ENCODE results near the gene MSS51. TPM values are rescaled to one million over a fixed set of nuclear protein-coding genes. Genes with fewer than 3 reads are reported as not detected.

MSS51 gene
- total RNA-seq (2014; rRNA removed; shearing (Covaris generic)): 0.10 TPM in 1 of 2 replicates, not detected in the other

GRCh38 chr10:73433538-73433867 lies at the start of gene MSS51:
TSS of gene MSS51 (minus strand) at chr10:73433561. CDS start at chr10:73428284, 5,277 bp downstream.
- DNase-seq (ENCODE audit: low read depth): no peak

GRCh38 chr10:73480158-73480557 lies 46.8 kb upstream of the MSS51 start:
- peak; percentile 75 for DNase-seq (ENCODE audit: low read depth)

- DNase-seq (ENCODE audit: low read depth): no peak
Measured at GRCh38 chr10:73478636-73479035, 45.3 kb upstream of the MSS51 start.

- no peak for DNase-seq (ENCODE audit: low read depth)
Measured at GRCh38 chr10:73471226-73471625, 37.9 kb upstream of the MSS51 start.

- no peak for DNase-seq (ENCODE audit: low read depth)
Measured at GRCh38 chr10:73469579-73469978, 36.2 kb upstream of the MSS51 start.

- DNase-seq (ENCODE audit: low read depth): no peak
Measured at GRCh38 chr10:73467206-73467605, 33.8 kb upstream of the MSS51 start.

- no peak for DNase-seq (ENCODE audit: low read depth)
Measured at GRCh38 chr10:73465978-73466726, 32.8 kb upstream of the MSS51 start.

- DNase-seq (ENCODE audit: low read depth): no peak
Measured at GRCh38 chr10:73460897-73461296, 27.5 kb upstream of the MSS51 start.

- DNase-seq (ENCODE audit: low read depth): no peak
Measured at GRCh38 chr10:73459683-73460314, 26.4 kb upstream of the MSS51 start.

- no peak for DNase-seq (ENCODE audit: low read depth)
Measured at GRCh38 chr10:73456187-73456890, 23.0 kb upstream of the MSS51 start.

GRCh38 chr10:73449113-73449512 lies 15.8 kb upstream of the MSS51 start:
- DNase-seq (ENCODE audit: low read depth): no peak

GRCh38 chr10:73448384-73448783 lies 15.0 kb upstream of the MSS51 start:
- DNase-seq (ENCODE audit: low read depth): no peak

GRCh38 chr10:73446926-73447325 lies 13.6 kb upstream of the MSS51 start:
- no peak for DNase-seq (ENCODE audit: low read depth)

- no peak for DNase-seq (ENCODE audit: low read depth)
Measured at GRCh38 chr10:73444457-73444856, 11.1 kb upstream of the MSS51 start.

- peak; percentile 51 for DNase-seq (ENCODE audit: low read depth)
Measured at GRCh38 chr10:73439605-73440312, 6.4 kb upstream of the MSS51 start.

- no peak for DNase-seq (ENCODE audit: low read depth)
Measured at GRCh38 chr10:73439055-73439454, 5.7 kb upstream of the MSS51 start.

GRCh38 chr10:73432646-73433537 lies 469 bp downstream of the MSS51 start:
- DNase-seq (ENCODE audit: low read depth): no peak

GRCh38 chr10:73426318-73426717 lies 7.0 kb downstream of the MSS51 start:
- DNase-seq (ENCODE audit: low read depth): no peak

GRCh38 chr10:73424478-73424877 lies 8.9 kb downstream of the MSS51 start:
- DNase-seq (ENCODE audit: low read depth): peak; percentile 23

- no peak for DNase-seq (ENCODE audit: low read depth)
Measured at GRCh38 chr10:73423309-73423708, 10.1 kb downstream of the MSS51 start.

- DNase-seq (ENCODE audit: low read depth): no peak
Measured at GRCh38 chr10:73416571-73416970, 16.8 kb downstream of the MSS51 start.
